Liver (tissue), 9 donors: ENCODE results near the gene PDPN. TPM values are rescaled to one million over a fixed set of nuclear protein-coding genes. Genes with fewer than 3 reads are reported as not detected.

Experiments used
- DNase-seq: peaks from one replicate; pipeline ENCODE4 v3.0.0-alpha.2; 2017; ENCODE audit warnings: low spot score
- H3K27ac ChIP-seq, 2 donors: one replicate each; pipeline ENCODE4 v1.7.0; 2013; ENCODE audit warnings: inconsistent platforms in 2 of 2, low read length in 2 of 2, control low read depth in 1 of 2, low read depth in 1 of 2, mild to moderate bottlenecking in 1 of 2
- H3K27me3 ChIP-seq, 4 donors: one replicate each; pipeline versions ENCODE4 v1.6.1 to v1.7.0; 2013; ENCODE audit warnings: low read length in 3 of 4, inconsistent platforms in 1 of 4, mild to moderate bottlenecking in 1 of 4, moderate library complexity in 1 of 4; ENCODE audit not compliant: control insufficient read depth in 4 of 4, insufficient read depth in 4 of 4
- H3K36me3 ChIP-seq, 4 donors: one replicate each; pipeline versions ENCODE4 v1.6.1 to v1.7.0; 2013; ENCODE audit warnings: low read length in 3 of 4, mild to moderate bottlenecking in 3 of 4, low read depth in 1 of 4, moderate library complexity in 1 of 4; ENCODE audit not compliant: control insufficient read depth in 4 of 4, insufficient read depth in 3 of 4
- H3K4me1 ChIP-seq, 4 donors: one replicate each; pipeline versions ENCODE4 v1.6.1 to v1.7.0; 2013; ENCODE audit warnings: low read length in 3 of 4, mild to moderate bottlenecking in 3 of 4, moderate library complexity in 1 of 4; ENCODE audit not compliant: control insufficient read depth in 4 of 4, insufficient read depth in 4 of 4
- H3K4me3 ChIP-seq, 3 donors: one replicate each; pipeline versions ENCODE4 v1.6.1 to v1.7.0; 2013; ENCODE audit warnings: low read length in 3 of 3, control low read depth in 1 of 3, low read depth in 1 of 3, mild to moderate bottlenecking in 1 of 3
- H3K9ac ChIP-seq, 2 donors: one replicate each; pipeline ENCODE4 v1.7.0; 2013; ENCODE audit warnings: low read length in 2 of 2, mild to moderate bottlenecking in 2 of 2, moderate library complexity in 2 of 2, control low read depth in 1 of 2, low read depth in 1 of 2
- H3K9me3 ChIP-seq, 4 donors: one replicate each; pipeline versions ENCODE4 v1.6.1 to v1.7.0; 2013; ENCODE audit warnings: low read length in 3 of 4; ENCODE audit not compliant: control insufficient read depth in 4 of 4
- EGR1 ChIP-seq, 2 donors: IDR thresholded peaks; 2 replicates each; pipeline ENCODE4 v1.6.1; 2016 to 2018; ENCODE audit warnings: antibody characterized with exemption in 2 of 2, low read depth in 2 of 2
- FOXA2 ChIP-seq: IDR thresholded peaks from 2 replicates; pipeline ENCODE4 v1.6.1; 2016; ENCODE audit warnings: antibody characterized with exemption
- GABPA ChIP-seq, 2 donors: IDR thresholded peaks in 1 of 2; conservative IDR thresholded peaks in 1 of 2; 2 replicates each; pipeline ENCODE4 v1.6.1; 2016; ENCODE audit warnings: antibody characterized with exemption in 2 of 2, mild to moderate bottlenecking in 1 of 2, moderate library complexity in 1 of 2
- HNF4A ChIP-seq, 2 donors: conservative IDR thresholded peaks; 2 replicates each; pipeline ENCODE4 v1.6.1; 2016; ENCODE audit warnings: antibody characterized with exemption in 2 of 2, mild to moderate bottlenecking in 2 of 2
- HNF4G ChIP-seq: IDR thresholded peaks from 2 replicates; pipeline ENCODE4 v1.6.1; 2016; ENCODE audit warnings: antibody characterized with exemption
- RAD21 ChIP-seq, 2 donors: IDR thresholded peaks; 2 replicates each; pipeline ENCODE4 v1.6.1; 2016; ENCODE audit warnings: antibody characterized with exemption in 2 of 2, mild to moderate bottlenecking in 2 of 2
- RXRA ChIP-seq, 2 donors: IDR thresholded peaks; 2 replicates each; pipeline ENCODE4 v1.6.1; 2017 to 2018; ENCODE audit warnings: antibody characterized with exemption in 2 of 2, mild to moderate bottlenecking in 1 of 2
- SP1 ChIP-seq: IDR thresholded peaks from 2 replicates; pipeline ENCODE4 v1.6.1; 2018; ENCODE audit warnings: antibody characterized with exemption, mild to moderate bottlenecking
- TAF1 ChIP-seq: conservative IDR thresholded peaks from 2 replicates; pipeline ENCODE4 v1.6.1; 2016; ENCODE audit warnings: antibody characterized with exemption, mild to moderate bottlenecking
- YY1 ChIP-seq: IDR thresholded peaks from 2 replicates; pipeline ENCODE4 v1.6.1; 2016; ENCODE audit warnings: antibody characterized with exemption, mild to moderate bottlenecking
- WGBS: extraction: QIAGEN DNeasy Blood & Tissue Kit; methylation state at CpG from one replicate; pipeline ENCODE4 v1.1.7; 2013; 5-methylcytosine and 5-hydroxymethylcytosine counted together
- polyA plus RNA-seq, 2 donors: library from polyadenylated mRNA; stranded (reverse) in 1 of 2; unstranded in 1 of 2; fragments of 200-250 nt in 1 of 2; fragments of >200 nt in 1 of 2; fragmentation: Nextera tagmentation in 1 of 2; extraction: Ambion mirVana in 1 of 2; gene quantifications; one replicate each; pipeline versions ENCODE4 v1.2.1 to v1.2.3, GENCODE V29; 2013 to 2015
- total RNA-seq, 2 donors: library from RNA; depleted of rRNA; stranded (reverse); fragments of >200 nt; gene quantifications; one replicate each; pipeline ENCODE4 v1.2.3, GENCODE V29; 2014
- TF ChIP-seq, protein P1 (sequence below): fragments of 150-350 bp; IDR thresholded peaks from 2 replicates; pipeline ENCODE4 v1.5.1; 2017; ENCODE audit warnings: improper control_type of control experiment, low read depth, low read length; ENCODE audit not compliant: missing input control
- TF ChIP-seq, protein P2 (sequence below): IDR thresholded peaks from 2 replicates; pipeline ENCODE4 v1.6.1; 2016; ENCODE audit warnings: antibody characterized with exemption
- TF ChIP-seq, protein P3 (sequence below): IDR thresholded peaks from 2 replicates; pipeline ENCODE4 v1.6.1; 2016; ENCODE audit warnings: antibody characterized with exemption
- TF ChIP-seq, protein P4 (sequence below): IDR thresholded peaks from 2 replicates; pipeline ENCODE4 v1.6.1; 2016; ENCODE audit warnings: antibody characterized with exemption, mild to moderate bottlenecking
- TF ChIP-seq, protein P5 (sequence below): IDR thresholded peaks from 2 replicates; pipeline ENCODE4 v1.6.1; 2016; ENCODE audit warnings: antibody characterized with exemption
- donor health status: healthy.
- donor health status: healthy.
- donor health status: healthy.
- donor health status: healthy.
- donor health status: healthy.

The PDPN gene
- total and polyA plus RNA-seq, 4 donors = 0.09 to 0.31 (median 0.21) TPM

DNA sequence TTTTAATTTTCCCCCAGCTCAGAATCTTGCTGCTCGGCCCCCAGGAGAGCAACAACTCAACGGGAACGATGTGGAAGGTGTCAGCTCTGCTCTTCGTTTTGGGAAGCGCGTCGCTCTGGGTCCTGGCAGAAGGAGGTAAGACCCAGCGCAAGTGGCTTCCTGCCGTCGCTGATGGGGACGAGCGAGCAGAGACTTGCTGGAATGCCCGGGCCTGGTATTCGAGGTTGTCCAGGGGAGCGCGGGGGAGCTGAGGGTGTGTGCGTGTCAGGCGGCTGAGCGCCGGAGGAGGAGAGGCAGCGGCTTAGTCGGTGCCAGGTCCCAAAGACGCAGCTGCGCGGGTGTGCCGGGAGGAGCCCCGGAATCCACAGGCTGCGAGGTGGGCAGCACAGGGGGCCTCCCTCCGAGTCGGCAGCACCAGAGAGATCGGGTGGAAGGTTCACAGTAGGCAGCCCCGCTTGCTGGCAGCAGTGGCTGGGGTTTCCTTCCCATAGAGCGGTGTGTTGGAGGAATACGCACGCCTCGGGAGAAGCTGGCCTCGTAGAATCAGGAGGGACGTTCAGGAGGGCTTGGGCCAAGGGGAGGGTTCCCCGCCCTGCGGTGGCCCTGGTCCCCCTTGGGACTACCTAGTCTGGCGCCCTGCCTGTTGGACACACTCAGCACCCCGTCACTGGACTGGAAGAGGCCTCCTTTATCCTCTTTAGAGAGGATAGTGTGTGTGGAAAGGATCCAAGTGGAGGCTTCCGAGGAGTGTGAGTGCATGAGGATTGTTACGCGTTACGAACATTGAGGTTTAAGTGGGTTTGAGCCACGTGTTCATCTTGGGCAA lies 547 bp downstream of the PDPN start:
- H3K9ac ChIP-seq = no peak overlapping the region
- no peak for DNase-seq
- TF ChIP-seq FOXA2 (no peak), TAF1 (no peak), HNF4G (no peak), SP1 (no peak), GABPA (IDR thresholded peaks at IDR 0.05 in 1 of 2, conservative IDR thresholded peaks at IDR 0.05 in 1 of 2) (no peak), RXRA (IDR thresholded peaks at IDR 0.05) (no peak), YY1 (no peak), EGR1 (IDR thresholded peaks at IDR 0.05; ENCODE audit: low read depth in 2 of 2) (no peak), HNF4A (conservative IDR thresholded peaks at IDR 0.05) (no peak), RAD21 (IDR thresholded peaks at IDR 0.05) (no peak)
- TF ChIP-seq, protein P1, sequence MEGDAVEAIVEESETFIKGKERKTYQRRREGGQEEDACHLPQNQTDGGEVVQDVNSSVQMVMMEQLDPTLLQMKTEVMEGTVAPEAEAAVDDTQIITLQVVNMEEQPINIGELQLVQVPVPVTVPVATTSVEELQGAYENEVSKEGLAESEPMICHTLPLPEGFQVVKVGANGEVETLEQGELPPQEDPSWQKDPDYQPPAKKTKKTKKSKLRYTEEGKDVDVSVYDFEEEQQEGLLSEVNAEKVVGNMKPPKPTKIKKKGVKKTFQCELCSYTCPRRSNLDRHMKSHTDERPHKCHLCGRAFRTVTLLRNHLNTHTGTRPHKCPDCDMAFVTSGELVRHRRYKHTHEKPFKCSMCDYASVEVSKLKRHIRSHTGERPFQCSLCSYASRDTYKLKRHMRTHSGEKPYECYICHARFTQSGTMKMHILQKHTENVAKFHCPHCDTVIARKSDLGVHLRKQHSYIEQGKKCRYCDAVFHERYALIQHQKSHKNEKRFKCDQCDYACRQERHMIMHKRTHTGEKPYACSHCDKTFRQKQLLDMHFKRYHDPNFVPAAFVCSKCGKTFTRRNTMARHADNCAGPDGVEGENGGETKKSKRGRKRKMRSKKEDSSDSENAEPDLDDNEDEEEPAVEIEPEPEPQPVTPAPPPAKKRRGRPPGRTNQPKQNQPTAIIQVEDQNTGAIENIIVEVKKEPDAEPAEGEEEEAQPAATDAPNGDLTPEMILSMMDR = no peak
- TF ChIP-seq, protein P2, sequence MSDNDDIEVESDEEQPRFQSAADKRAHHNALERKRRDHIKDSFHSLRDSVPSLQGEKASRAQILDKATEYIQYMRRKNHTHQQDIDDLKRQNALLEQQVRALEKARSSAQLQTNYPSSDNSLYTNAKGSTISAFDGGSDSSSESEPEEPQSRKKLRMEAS = no peak
- TF ChIP-seq, protein P3, sequence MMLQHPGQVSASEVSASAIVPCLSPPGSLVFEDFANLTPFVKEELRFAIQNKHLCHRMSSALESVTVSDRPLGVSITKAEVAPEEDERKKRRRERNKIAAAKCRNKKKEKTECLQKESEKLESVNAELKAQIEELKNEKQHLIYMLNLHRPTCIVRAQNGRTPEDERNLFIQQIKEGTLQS = no peak
- TF ChIP-seq, protein P4, sequence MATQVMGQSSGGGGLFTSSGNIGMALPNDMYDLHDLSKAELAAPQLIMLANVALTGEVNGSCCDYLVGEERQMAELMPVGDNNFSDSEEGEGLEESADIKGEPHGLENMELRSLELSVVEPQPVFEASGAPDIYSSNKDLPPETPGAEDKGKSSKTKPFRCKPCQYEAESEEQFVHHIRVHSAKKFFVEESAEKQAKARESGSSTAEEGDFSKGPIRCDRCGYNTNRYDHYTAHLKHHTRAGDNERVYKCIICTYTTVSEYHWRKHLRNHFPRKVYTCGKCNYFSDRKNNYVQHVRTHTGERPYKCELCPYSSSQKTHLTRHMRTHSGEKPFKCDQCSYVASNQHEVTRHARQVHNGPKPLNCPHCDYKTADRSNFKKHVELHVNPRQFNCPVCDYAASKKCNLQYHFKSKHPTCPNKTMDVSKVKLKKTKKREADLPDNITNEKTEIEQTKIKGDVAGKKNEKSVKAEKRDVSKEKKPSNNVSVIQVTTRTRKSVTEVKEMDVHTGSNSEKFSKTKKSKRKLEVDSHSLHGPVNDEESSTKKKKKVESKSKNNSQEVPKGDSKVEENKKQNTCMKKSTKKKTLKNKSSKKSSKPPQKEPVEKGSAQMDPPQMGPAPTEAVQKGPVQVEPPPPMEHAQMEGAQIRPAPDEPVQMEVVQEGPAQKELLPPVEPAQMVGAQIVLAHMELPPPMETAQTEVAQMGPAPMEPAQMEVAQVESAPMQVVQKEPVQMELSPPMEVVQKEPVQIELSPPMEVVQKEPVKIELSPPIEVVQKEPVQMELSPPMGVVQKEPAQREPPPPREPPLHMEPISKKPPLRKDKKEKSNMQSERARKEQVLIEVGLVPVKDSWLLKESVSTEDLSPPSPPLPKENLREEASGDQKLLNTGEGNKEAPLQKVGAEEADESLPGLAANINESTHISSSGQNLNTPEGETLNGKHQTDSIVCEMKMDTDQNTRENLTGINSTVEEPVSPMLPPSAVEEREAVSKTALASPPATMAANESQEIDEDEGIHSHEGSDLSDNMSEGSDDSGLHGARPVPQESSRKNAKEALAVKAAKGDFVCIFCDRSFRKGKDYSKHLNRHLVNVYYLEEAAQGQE = no peak
- TF ChIP-seq, protein P5, sequence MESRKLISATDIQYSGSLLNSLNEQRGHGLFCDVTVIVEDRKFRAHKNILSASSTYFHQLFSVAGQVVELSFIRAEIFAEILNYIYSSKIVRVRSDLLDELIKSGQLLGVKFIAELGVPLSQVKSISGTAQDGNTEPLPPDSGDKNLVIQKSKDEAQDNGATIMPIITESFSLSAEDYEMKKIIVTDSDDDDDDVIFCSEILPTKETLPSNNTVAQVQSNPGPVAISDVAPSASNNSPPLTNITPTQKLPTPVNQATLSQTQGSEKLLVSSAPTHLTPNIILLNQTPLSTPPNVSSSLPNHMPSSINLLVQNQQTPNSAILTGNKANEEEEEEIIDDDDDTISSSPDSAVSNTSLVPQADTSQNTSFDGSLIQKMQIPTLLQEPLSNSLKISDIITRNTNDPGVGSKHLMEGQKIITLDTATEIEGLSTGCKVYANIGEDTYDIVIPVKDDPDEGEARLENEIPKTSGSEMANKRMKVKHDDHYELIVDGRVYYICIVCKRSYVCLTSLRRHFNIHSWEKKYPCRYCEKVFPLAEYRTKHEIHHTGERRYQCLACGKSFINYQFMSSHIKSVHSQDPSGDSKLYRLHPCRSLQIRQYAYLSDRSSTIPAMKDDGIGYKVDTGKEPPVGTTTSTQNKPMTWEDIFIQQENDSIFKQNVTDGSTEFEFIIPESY = no peak
- no peaks in the 10 kb centered on the region for H3K36me3 ChIP-seq
- H3K9me3 ChIP-seq = peaks cover 0 to 5% (median 0%) of the 10 kb centered on the region in 4 donors
- no peak overlapping the region for H3K4me3 ChIP-seq
- 11% methylated on average over 47 of the region's 47 CpGs for WGBS
- H3K27ac ChIP-seq = no peak overlapping the region
- H3K4me1 ChIP-seq = no peaks in the 10 kb centered on the region
- peaks cover 3 to 14% (median 5%) of the 10 kb centered on the region in 4 donors for H3K27me3 ChIP-seq
